HEK293 (cell line): ENCODE results near the gene OR4E1.

Source experiments
- GLI4 ChIP-seq: fragments of 450-650 bp; formaldehyde crosslinking; IDR thresholded peaks from 2 replicates; pipeline ENCODE4 v1.5.1; 2016; ENCODE audit warnings: missing biosample characterization, missing genetic modification characterization
- KLF16 ChIP-seq: fragments of 450-650 bp; formaldehyde crosslinking; IDR thresholded peaks from 2 replicates; pipeline ENCODE4 v1.5.1; 2017; ENCODE audit warnings: missing biosample characterization, missing genetic modification characterization
- REST ChIP-seq: fragments of 450-650 bp; formaldehyde crosslinking; IDR thresholded peaks from 2 replicates; pipeline ENCODE4 v1.5.1; 2016; ENCODE audit warnings: missing biosample characterization, missing genetic modification characterization
- SCRT1 ChIP-seq: fragments of 450-650 bp; formaldehyde crosslinking; IDR thresholded peaks from 2 replicates; pipeline ENCODE4 v1.5.1; 2016; ENCODE audit warnings: missing biosample characterization, missing genetic modification characterization, borderline replicate concordance
- ZBTB7A ChIP-seq: fragments of 450-650 bp; formaldehyde crosslinking; IDR thresholded peaks from 2 replicates; pipeline ENCODE4 v1.5.1; 2016; ENCODE audit warnings: low read depth, missing biosample characterization, missing genetic modification characterization
- ZNF274 ChIP-seq, 2 experiments: fragments of 200-500 bp in 1 of 2; fragments of 450-650 bp in 1 of 2; sonication (Bioruptor generic) in 1 of 2; formaldehyde crosslinking in 1 of 2; IDR thresholded peaks; 2 replicates each; pipeline versions ENCODE4 v1.5.1 to v1.6.1; 2014 to 2016; ENCODE audit warnings: borderline replicate concordance in 1 of 2, inconsistent platforms in 1 of 2, low read length in 1 of 2, missing biosample characterization in 1 of 2, missing genetic modification characterization in 1 of 2
- ZNF280D ChIP-seq: fragments of 450-650 bp; formaldehyde crosslinking; IDR thresholded peaks from 2 replicates; pipeline ENCODE4 v1.5.1; 2016; ENCODE audit warnings: missing biosample characterization, missing genetic modification characterization
- ZNF624 ChIP-seq: fragments of 450-650 bp; formaldehyde crosslinking; IDR thresholded peaks from 2 replicates; pipeline ENCODE4 v1.5.1; 2017; ENCODE audit warnings: missing biosample characterization, missing genetic modification characterization
- ZNF629 ChIP-seq: fragments of 450-650 bp; formaldehyde crosslinking; IDR thresholded peaks from 2 replicates; pipeline ENCODE4 v1.5.1; 2017; ENCODE audit warnings: missing biosample characterization, missing genetic modification characterization
- ZNF747 ChIP-seq: fragments of 450-650 bp; formaldehyde crosslinking; IDR thresholded peaks from 2 replicates; pipeline ENCODE4 v1.5.1; 2016; ENCODE audit warnings: missing biosample characterization, missing genetic modification characterization
- TF ChIP-seq, protein P1 (sequence below): fragments of 450-650 bp; formaldehyde crosslinking; IDR thresholded peaks from 2 replicates; pipeline ENCODE4 v1.5.1; 2016; ENCODE audit warnings: missing biosample characterization, missing genetic modification characterization
- TF ChIP-seq, protein P2 (sequence below): fragments of 450-650 bp; formaldehyde crosslinking; IDR thresholded peaks from 2 replicates; pipeline ENCODE4 v1.5.1; 2016; ENCODE audit warnings: missing biosample characterization, missing genetic modification characterization

DNA sequence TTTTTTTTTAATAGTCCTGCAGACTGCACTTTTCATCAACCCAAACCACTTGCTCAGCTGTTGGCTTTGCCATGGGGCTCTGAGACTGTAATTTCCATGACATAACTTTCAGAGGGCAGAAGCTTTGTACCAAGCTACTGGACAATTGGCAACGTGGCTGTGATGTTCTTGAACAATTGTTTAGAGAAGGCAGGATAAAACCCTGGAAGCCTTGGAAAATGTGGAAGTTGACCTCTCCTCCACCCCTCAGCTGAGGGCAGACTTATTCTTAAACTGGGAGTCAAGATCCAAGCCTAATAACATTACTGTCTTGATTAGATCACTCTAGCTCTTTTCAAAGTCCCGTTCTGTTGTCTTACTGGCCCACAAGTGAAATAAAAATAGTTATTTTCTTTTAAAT lies 2.2 kb downstream of the OR4E1 start:
- TF ChIP-seq, protein P1, sequence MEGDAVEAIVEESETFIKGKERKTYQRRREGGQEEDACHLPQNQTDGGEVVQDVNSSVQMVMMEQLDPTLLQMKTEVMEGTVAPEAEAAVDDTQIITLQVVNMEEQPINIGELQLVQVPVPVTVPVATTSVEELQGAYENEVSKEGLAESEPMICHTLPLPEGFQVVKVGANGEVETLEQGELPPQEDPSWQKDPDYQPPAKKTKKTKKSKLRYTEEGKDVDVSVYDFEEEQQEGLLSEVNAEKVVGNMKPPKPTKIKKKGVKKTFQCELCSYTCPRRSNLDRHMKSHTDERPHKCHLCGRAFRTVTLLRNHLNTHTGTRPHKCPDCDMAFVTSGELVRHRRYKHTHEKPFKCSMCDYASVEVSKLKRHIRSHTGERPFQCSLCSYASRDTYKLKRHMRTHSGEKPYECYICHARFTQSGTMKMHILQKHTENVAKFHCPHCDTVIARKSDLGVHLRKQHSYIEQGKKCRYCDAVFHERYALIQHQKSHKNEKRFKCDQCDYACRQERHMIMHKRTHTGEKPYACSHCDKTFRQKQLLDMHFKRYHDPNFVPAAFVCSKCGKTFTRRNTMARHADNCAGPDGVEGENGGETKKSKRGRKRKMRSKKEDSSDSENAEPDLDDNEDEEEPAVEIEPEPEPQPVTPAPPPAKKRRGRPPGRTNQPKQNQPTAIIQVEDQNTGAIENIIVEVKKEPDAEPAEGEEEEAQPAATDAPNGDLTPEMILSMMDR (tag by site-specific recombination) = no peak
- TF ChIP-seq ZNF274 (IDR thresholded peaks at IDR 0.05; ENCODE audit: low read length) (no peak), ZNF274 (tag by site-specific recombination; IDR thresholded peaks at IDR 0.05; ENCODE audit: borderline replicate concordance) (no peak), REST (tag by site-specific recombination) (no peak), KLF16 (tag by site-specific recombination) (no peak), ZBTB7A (tag by site-specific recombination) (no peak), GLI4 (tag by site-specific recombination) (no peak), ZNF624 (tag by site-specific recombination) (no peak), ZNF280D (tag by site-specific recombination) (no peak), ZNF747 (no peak), SCRT1 (no peak), ZNF629 (tag by site-specific recombination) (no peak)
- TF ChIP-seq, protein P2, sequence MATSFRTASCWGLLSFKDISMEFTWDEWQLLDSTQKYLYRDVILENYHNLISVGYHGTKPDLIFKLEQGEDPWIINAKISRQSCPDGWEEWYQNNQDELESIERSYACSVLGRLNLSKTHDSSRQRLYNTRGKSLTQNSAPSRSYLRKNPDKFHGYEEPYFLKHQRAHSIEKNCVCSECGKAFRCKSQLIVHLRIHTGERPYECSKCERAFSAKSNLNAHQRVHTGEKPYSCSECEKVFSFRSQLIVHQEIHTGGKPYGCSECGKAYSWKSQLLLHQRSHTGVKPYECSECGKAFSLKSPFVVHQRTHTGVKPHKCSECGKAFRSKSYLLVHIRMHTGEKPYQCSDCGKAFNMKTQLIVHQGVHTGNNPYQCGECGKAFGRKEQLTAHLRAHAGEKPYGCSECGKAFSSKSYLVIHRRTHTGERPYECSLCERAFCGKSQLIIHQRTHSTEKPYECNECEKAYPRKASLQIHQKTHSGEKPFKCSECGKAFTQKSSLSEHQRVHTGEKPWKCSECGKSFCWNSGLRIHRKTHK = no peak
